Suprapubic skin (tissue), 4 donors: ENCODE measurements around the gene FBXO5.

Source experiments
- CTCF ChIP-seq, 2 donors: fragments of 200-600 bp in 1 of 2; fragments of 450-650 bp in 1 of 2; sonication (generic) in 1 of 2; IDR thresholded peaks; one replicate each; pipeline ENCODE4 v1.5.1; 2016 to 2019; ENCODE audit warnings: antibody characterized with exemption in 2 of 2, mild to moderate bottlenecking in 1 of 2, moderate library complexity in 1 of 2
- EP300 ChIP-seq: sonication (generic); formaldehyde crosslinking; IDR thresholded peaks from one replicate; pipeline ENCODE4 v1.6.1; 2017; ENCODE audit warnings: antibody characterized with exemption
- POLR2A ChIP-seq, 2 donors: fragments of 450-650 bp; IDR thresholded peaks; one replicate each; pipeline ENCODE4 v1.6.1; 2017; ENCODE audit warnings: antibody characterized with exemption in 2 of 2, mild to moderate bottlenecking in 2 of 2, moderate library complexity in 2 of 2
- POLR2AphosphoS5 ChIP-seq, 3 donors: sonication (generic); formaldehyde crosslinking; IDR thresholded peaks; one replicate each; pipeline ENCODE4 v1.6.1; 2017; ENCODE audit warnings: antibody characterized with exemption in 3 of 3

DNA sequence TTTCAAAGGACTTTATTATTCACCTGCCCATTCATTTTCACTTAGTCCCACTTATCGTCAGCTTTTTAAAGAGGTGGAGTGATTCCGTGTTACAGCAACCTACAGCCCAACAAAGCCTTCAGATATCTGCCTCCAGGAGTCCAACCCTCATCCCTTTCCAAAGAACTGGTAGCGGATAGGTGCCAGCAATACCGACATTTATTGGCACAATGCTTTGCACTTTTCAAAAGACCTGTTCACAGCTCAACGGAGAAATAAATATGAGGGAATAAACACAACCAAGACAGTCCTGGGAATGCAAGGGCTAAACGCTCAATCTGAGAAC lies 20.5 kb upstream of the FBXO5 start:
- TF ChIP-seq CTCF (IDR thresholded peaks at IDR 0.05), result no peak
- TF ChIP-seq POLR2A (IDR thresholded peaks at IDR 0.05), result no peak
- TF ChIP-seq EP300, result no peak
- TF ChIP-seq POLR2AphosphoS5 (IDR thresholded peaks at IDR 0.05), result no peak
